ENCODE results near the gene IRGM. TPM values are rescaled to one million over a fixed set of nuclear protein-coding genes. Genes with fewer than 3 reads are reported as not detected.
A peak's percentile ranks its signal among the peaks of the same experiment; 100 is the strongest.
"Not testable (repeated sequence)": the region's sequence is repeated elsewhere in the genome, so short reads cannot be mapped to it uniquely, and the experiment has no call there.

Gene IRGM
- total RNA-seq, 2 experiments from 2014 or later, result 0.96 to 1.2 TPM

DNA sequence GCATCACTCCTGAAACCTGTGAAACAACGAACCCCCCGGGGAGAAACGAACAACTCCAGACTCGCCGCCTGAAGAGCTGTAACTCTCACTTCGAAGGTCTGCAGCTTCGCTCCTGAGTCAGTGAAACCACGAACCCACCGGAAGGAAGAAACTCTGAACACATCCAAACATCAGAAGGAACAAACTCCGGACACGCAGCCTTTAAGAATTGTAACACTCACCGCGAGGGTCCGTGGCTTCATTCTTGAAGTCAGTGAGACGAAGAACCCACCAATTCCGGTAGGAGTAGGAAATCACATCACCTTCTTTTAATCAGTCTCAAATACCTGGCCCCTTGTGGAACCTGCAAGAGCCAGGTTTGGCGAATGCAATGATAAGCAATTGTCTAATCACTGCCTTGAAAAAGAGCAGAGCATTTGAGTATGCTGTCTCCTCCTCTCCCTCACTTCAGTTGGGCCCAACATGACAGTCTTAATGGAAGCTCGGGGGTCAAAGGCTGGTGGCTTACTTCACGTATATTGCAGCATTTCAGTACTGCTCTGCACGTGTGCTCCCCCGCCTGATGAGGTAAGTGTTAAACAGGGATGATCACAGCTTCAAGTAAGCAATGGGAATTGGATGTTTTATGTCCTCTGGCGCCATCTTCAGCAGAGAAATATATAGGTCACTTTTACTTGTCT lies 473 bp downstream of the IRGM start:
- H3K27ac Mint-ChIP-seq, result peak overlapping the region; percentile 88
- H3K4me1 Mint-ChIP-seq, result peaks cover 22% of the 10 kb centered on the region
- H3K36me3 Mint-ChIP-seq (ENCODE audit: low read depth), result peaks cover 9% of the 10 kb centered on the region
- H3K9me3 Mint-ChIP-seq, result peaks cover 9% of the 10 kb centered on the region
- peaks cover 6% of the 10 kb centered on the region for H3K27me3 Mint-ChIP-seq
- POLR2A ChIA-PET, result interaction anchor here (1.0 to 2.7 kb wide), 13 partner anchors 21 to 397 kb away, joined by 3 to 37 read pairs (median 4); partner anchors contain the start of genes DCTN4, RBM22 and SMIM3
- DNase-seq, result peak; percentile 70
- CTCF ChIA-PET, result interaction anchor here (0.6 to 3.6 kb wide), 29 partner anchors 13 to 579 kb away, joined by 3 to 75 read pairs (median 5); partner anchors contain the start of genes DCTN4, RBM22, RPS14 and SMIM3
- H3K4me3 Mint-ChIP-seq, result peak overlapping the region; percentile 68

DNA sequence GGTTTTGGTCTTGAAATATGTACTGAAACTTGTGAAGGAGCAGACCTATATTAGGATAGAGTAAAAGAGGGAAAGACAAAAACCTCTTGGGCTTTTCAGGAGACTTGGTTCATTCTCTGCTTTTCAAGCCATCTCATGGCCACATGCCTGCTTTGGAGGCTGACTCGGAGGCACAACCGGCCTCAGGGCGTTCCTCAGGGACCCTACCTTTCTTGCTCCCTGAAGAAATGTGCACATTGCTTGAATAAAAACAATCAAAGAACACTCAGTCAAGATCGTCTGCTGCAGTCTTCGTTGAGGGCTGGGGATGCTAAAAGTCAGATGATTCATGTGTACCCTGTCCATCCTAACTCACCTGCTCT lies 994 bp downstream of the IRGM start:
- POLR2A ChIA-PET, result interaction anchor here (1.0 to 2.7 kb wide), 9 partner anchors 22 to 192 kb away, joined by 3 to 37 read pairs (median 10); partner anchors contain the start of genes DCTN4, RBM22 and SMIM3

DNA sequence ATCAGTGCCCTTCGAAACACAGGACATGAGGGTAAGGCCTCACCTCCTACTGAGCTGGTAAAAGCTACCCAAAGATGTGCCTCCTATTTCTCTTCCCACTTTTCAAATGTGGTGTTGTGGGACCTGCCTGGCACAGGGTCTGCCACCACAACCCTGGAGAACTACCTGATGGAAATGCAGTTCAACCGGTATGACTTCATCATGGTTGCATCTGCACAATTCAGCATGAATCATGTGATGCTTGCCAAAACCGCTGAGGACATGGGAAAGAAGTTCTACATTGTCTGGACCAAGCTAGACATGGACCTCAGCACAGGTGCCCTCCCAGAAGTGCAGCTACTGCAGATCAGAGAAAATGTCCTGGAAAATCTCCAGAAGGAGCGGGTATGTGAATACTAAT lies 1.9 kb downstream of the IRGM start:
- Mint-ChIP-seq H3K4me1 (peaks cover 22% of the 10 kb centered on the region), H3K9me3 (peaks cover 9% of the 10 kb centered on the region), H3K27me3 (peaks cover 2% of the 10 kb centered on the region), H3K36me3 (ENCODE audit: low read depth) (peaks cover 9% of the 10 kb centered on the region), H3K4me3 (no peak overlapping the region), H3K27ac (no peak overlapping the region)
- DNase-seq, result no peak
- CTCF ChIA-PET, result interaction anchor here (1.7 to 3.6 kb wide), 3 partner anchors 67 to 287 kb away, joined by 5 to 75 read pairs (median 47); partner anchors contain the start of gene SMIM3
- POLR2A ChIA-PET, result no interaction called here

More for the DNA sequence above, 994 bp downstream of the IRGM start:
- Mint-ChIP-seq H3K4me3 (peak overlapping the region; percentile 68), H3K27ac (no peak overlapping the region), H3K4me1 (peaks cover 22% of the 10 kb centered on the region), H3K36me3 (ENCODE audit: low read depth) (peaks cover 9% of the 10 kb centered on the region), H3K9me3 (peaks cover 9% of the 10 kb centered on the region), H3K27me3 (peaks cover 6% of the 10 kb centered on the region)
- CTCF ChIA-PET, result interaction anchor here (0.6 to 3.6 kb wide), 22 partner anchors 25 to 579 kb away, joined by 3 to 75 read pairs (median 5); partner anchors contain the start of genes DCTN4, RBM22, RPS14 and SMIM3
- no peak for DNase-seq

DNA sequence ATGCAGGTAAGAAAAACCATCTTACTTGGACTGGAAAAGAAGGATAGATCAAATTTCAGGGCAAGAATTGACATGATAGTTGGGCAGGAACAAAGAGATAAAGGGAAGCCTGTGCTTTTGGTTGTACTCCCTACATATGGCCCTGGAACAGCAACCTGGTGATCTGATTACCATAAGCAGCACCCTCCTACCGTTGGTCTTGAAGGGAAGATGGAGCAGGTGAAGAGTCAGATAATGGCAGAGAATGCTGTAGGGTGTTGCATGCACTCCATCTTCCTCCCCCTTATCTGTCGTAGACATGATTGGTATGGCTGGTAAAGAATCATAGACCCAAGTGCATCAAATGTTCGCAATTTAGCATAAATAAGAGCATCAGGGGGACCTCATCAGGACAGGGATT lies 4.7 kb downstream of the IRGM start:
- Mint-ChIP-seq H3K27ac (no peak overlapping the region), H3K27me3 (peaks cover 2% of the 10 kb centered on the region), H3K9me3 (peaks cover 6% of the 10 kb centered on the region), H3K4me1 (peaks cover 18% of the 10 kb centered on the region), H3K4me3 (no peak overlapping the region), H3K36me3 (ENCODE audit: low read depth) (peaks cover 3% of the 10 kb centered on the region)
- POLR2A ChIA-PET, result no interaction called here
- CTCF ChIA-PET, result interaction anchor here (1.2 kb wide), 1 partner anchor 51 kb away, joined by 5 read pairs; no protein-coding TSS in a partner anchor
- DNase-seq, result no peak

- peaks cover 2% of the 10 kb centered on the region for H3K4me1 Mint-ChIP-seq
- no peak overlapping the region for H3K4me3 Mint-ChIP-seq
- ChIA-PET POLR2A (no interaction called here), CTCF (no interaction called here)
- no peaks in the 10 kb centered on the region for H3K36me3 Mint-ChIP-seq (ENCODE audit: low read depth)
- peaks cover 2% of the 10 kb centered on the region for H3K27me3 Mint-ChIP-seq
- no peak overlapping the region for H3K27ac Mint-ChIP-seq
- H3K9me3 Mint-ChIP-seq, result peaks cover 4% of the 10 kb centered on the region
- no peak for DNase-seq
Observed at GRCh38 chr5:150853561-150853960, 7.2 kb downstream of the IRGM start.

DNA sequence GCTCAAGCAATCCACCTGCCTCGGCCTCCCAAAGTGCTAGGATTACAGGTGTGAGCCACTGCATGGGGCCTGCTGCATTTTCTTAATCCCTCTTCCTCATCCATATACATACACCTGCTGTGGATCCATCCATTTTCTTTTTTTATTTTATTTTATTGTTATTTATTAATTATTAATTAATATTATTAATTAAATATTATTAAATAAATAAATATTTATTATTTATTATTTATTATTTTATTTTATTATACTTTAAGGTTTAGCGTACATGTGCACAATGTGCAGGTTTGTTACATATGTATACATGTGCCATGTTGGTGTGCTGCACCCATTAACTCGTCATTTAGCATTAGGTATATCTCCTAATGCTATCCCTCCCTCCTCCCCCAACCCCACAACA lies 10.4 kb downstream of the IRGM start:
- CTCF ChIA-PET; H3K27me3 Mint-ChIP-seq; POLR2A ChIA-PET; H3K36me3 Mint-ChIP-seq (ENCODE audit: low read depth); DNase-seq; H3K4me1 Mint-ChIP-seq; H3K27ac Mint-ChIP-seq; H3K4me3 Mint-ChIP-seq: not testable (repeated sequence)
- peaks cover 12% of the 10 kb centered on the region for H3K9me3 Mint-ChIP-seq

- Mint-ChIP-seq H3K9me3 (peaks cover 21% of the 10 kb centered on the region), H3K36me3 (ENCODE audit: low read depth) (no peaks in the 10 kb centered on the region), H3K4me1 (no peaks in the 10 kb centered on the region), H3K4me3 (no peak overlapping the region), H3K27me3 (no peaks in the 10 kb centered on the region), H3K27ac (no peak overlapping the region)
- CTCF ChIA-PET, result no interaction called here
- no peak for DNase-seq
- POLR2A ChIA-PET, result no interaction called here
Observed at GRCh38 chr5:150860246-150860821, 14.0 kb downstream of the IRGM start.

GRCh38 chr5:150862070-150862469 lies 15.7 kb downstream of the IRGM start:
- H3K36me3 Mint-ChIP-seq (ENCODE audit: low read depth), result no peaks in the 10 kb centered on the region
- H3K4me3 Mint-ChIP-seq, result no peak overlapping the region
- H3K4me1 Mint-ChIP-seq, result no peaks in the 10 kb centered on the region
- ChIA-PET CTCF (no interaction called here), POLR2A (no interaction called here)
- peaks cover 20% of the 10 kb centered on the region for H3K9me3 Mint-ChIP-seq
- no peak overlapping the region for H3K27ac Mint-ChIP-seq
- DNase-seq, result no peak
- no peaks in the 10 kb centered on the region for H3K27me3 Mint-ChIP-seq

DNA sequence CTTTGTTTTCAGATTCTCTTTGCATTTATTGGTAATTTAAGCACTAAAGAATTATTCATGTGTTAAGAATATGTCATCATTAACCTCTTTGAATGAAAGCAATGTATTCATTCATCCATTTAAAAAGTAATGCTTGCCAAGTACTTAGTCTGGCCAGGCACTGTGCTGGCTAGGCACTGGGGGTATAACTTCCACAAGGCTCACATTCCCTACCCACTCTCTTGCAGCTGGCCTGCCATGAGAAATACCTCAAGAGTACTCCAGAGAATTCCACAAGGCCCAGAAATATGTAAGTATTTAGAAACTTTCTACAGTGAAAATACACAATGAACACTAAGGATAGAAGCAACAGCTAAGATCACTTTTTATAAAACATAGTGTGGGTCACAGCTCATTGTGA lies 33.0 kb downstream of the IRGM start:
- no peak overlapping the region for H3K4me3 Mint-ChIP-seq
- H3K36me3 Mint-ChIP-seq (ENCODE audit: low read depth), result no peaks in the 10 kb centered on the region
- DNase-seq, result no peak
- H3K9me3 Mint-ChIP-seq, result peaks cover 25% of the 10 kb centered on the region
- ChIA-PET POLR2A (no interaction called here), CTCF (no interaction called here)
- H3K27ac Mint-ChIP-seq, result no peak overlapping the region
- H3K4me1 Mint-ChIP-seq, result no peaks in the 10 kb centered on the region
- H3K27me3 Mint-ChIP-seq, result no peaks in the 10 kb centered on the region

DNA sequence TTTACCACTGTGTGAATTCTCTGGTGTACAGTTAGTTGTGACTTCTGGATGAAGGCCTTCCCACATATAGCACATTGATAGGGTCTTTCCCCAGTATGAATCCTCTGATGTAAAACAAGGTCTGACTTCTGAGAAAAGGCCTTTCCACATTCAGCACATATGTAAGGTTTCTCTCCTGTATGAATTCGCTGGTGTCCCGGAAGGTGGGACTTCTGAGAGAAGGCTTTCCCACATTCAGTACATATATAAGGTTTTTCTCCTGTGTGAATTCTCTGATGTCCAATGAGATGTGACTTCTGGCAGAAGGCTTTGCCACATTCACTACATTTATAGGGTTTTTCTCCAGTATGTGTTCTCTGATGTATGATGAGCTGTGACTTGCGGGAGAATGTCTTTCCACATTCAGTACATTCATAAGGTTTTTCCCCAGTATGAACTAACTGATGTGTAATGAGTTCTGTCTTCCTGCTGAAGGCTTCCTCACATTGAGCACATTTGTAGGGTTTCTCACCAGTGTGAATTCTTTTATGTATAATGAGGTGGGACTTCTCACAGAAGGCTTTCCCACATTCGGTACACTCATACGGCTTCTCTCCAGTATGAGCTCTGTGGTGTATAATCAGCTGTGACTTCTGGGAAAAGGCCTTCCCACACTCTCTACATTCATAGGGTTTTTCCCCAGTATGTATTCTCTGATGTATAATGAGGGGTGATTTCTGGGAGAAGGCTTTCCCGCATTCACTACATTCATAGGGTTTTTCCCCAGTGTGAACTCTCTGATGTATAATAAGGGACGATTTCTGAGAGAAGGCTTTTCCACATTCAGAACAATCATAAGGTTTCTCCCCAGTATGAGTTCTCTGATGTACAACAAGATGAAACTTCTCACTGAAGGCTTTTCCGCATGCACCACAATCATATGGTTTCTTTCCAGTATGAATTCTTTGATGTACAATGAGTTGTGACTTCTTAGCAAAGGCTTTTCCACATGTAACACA lies 49.4 kb downstream of the IRGM start:
- H3K4me3 Mint-ChIP-seq, result no peak overlapping the region
- no peak for DNase-seq
- peaks cover 15% of the 10 kb centered on the region for H3K36me3 Mint-ChIP-seq (ENCODE audit: low read depth)
- ChIA-PET CTCF (no interaction called here), POLR2A (interaction anchor here (0.7 kb wide), 1 partner anchor 106 kb away, joined by 3 read pairs; no protein-coding TSS in a partner anchor)
- peaks cover 71% of the 10 kb centered on the region for H3K9me3 Mint-ChIP-seq
- H3K4me1 Mint-ChIP-seq, result no peaks in the 10 kb centered on the region
- H3K27ac Mint-ChIP-seq, result no peak overlapping the region
- H3K27me3 Mint-ChIP-seq, result no peaks in the 10 kb centered on the region

Measured in activated CD4-positive, alpha-beta memory T cell treated with anti-CD3 and anti-CD28 coated beads, Interleukin-2, amount 10 ng/mL, durations not matched to agents 7 days and 5 days (primary cell).